DMS114 treated with DMSO at 0.1 percent for 48 hours (cell line): ENCODE results near the gene MCF2L2.
"Not testable (repeated sequence)": the region's sequence is repeated elsewhere in the genome, so short reads cannot be mapped to it uniquely, and the experiment has no call there.

Source experiments
- DNase-seq: peaks from one replicate; lab custom pipeline; 2025; ENCODE audit not compliant: unreplicated experiment; lab: John Stamatoyannopoulos, UW

MCF2L2 gene

DNA sequence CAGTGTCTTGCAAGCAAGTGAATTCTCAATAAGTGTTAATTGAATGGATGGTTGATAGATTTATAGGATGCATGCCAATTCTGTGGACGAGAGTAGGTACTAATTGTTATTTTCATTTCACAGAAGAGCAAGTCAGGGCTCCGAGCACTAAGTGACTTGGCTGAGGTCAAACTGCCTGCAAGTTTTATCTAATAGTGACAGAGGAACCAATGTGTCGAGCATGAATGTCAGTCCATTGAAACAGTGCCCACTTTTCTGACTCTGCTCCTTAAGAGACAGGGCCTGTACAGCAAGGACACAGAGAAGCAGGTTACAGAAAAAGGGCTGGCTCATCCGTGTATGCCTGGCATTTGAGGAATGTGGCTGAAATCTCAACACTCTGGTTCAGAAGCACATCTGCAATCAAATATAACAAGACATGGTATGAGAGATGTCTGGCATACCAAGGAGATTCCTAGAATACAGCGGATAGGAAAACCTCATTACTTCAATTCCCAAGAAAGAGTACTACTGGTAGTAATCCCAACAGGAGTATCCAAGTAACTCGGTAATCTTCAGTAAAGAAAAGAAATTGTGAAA lies 181.3 kb downstream of the MCF2L2 start:
- no peak for DNase-seq

DNA sequence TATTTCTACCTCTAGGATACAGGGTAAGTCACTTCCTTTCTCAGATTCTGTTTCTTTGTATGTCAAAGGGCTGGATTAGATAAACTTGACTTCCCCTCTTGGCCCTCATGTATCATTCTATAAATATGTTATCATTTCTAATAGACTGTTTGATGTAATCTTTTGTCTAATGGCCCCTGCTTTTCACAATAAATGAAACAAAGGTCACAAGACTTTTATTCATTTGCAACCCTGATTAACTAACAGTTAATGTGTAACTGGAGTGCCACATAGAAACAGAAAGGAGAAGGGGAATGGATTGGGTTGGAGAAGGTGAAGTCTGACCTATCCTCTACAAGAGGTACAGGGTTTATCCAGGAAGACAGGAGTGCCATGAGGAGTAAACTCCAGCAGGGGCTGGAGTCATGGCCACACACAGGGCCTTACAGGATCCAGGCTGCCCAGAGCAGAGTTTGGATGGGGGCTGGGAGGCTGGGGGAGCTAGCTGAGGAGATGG lies 183.4 kb downstream of the MCF2L2 start:
- no peak for DNase-seq

GRCh38 chr3:183244219-183244618 lies 184.2 kb downstream of the MCF2L2 start:
- DNase-seq = no peak

- DNase-seq = no peak
These were observed 186.0 kb downstream of the MCF2L2 start for GRCh38 chr3:183242431-183242830.

- DNase-seq = no peak
These were observed 189.4 kb downstream of the MCF2L2 start for GRCh38 chr3:183239046-183239445.

GRCh38 chr3:183233966-183234365 lies 194.5 kb downstream of the MCF2L2 start:
- DNase-seq = no peak

DNA sequence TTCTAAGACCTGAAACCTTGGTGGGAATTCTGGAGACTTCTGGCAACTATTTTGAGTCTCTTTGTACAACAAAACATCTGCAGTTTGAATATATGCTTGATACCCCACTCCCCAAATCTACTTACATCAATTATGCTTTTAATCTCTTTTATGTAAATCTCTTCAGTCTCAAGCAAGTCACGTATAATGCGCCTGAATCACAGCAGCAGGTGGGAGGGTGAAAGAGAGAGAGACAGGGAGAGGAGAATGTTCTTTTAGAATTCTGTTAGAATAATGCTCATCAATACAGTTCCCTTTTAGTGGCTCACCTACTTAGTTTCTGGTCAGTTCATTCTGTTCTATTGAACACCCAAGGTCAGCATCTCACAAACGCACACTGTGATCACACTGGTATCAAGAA lies 197.6 kb downstream of the MCF2L2 start:
- no peak for DNase-seq

DNA sequence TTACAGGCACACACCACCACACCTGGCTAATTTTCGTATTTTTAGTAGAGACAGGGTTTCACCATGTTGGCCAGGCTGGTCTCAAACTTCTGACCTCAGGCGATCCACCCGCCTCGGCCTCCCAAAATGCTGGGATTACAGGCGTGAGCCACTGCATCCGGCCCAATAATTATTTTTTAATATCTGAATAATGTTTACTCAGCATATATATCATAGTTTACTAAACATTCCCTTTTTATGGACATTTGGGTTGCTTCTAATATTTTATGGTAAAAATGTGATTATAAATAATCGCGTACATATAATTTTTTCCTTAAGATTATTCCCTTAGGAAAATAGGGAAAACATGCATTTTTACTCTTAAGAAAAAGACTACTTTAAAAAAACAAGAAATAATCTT lies 198.2 kb downstream of the MCF2L2 start:
- DNase-seq = not testable (repeated sequence)

- DNase-seq = no peak
These were observed 199.2 kb downstream of the MCF2L2 start for GRCh38 chr3:183229178-183229577.

- no peak for DNase-seq
These were observed 200.8 kb downstream of the MCF2L2 start for GRCh38 chr3:183227586-183227985.

DNA sequence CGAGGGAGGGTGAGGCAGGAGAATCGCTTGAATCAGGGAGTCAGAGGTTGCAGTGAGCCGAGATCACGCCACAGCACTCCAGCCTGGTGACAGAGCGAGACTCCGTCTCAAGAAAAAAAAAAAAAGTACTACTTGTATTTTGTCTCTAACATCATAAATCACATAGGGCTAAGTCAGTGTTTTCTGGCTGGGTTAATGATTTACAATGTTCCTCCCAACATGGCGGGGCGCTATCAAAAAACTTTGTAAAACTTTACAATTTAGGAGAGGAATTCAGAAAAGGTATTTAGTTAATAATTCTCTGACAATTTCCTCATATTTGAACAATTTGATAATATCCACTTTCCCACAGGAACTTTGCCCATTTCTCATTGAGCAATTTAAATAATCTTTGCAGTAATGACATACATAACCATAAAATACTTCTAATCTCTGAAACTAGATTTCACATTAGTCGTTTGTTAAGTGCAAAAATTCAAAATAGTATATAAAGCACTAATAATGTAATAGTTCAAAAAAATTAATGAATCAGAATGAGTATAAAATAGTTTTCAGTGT lies 202.0 kb downstream of the MCF2L2 start:
- no peak for DNase-seq

DNA sequence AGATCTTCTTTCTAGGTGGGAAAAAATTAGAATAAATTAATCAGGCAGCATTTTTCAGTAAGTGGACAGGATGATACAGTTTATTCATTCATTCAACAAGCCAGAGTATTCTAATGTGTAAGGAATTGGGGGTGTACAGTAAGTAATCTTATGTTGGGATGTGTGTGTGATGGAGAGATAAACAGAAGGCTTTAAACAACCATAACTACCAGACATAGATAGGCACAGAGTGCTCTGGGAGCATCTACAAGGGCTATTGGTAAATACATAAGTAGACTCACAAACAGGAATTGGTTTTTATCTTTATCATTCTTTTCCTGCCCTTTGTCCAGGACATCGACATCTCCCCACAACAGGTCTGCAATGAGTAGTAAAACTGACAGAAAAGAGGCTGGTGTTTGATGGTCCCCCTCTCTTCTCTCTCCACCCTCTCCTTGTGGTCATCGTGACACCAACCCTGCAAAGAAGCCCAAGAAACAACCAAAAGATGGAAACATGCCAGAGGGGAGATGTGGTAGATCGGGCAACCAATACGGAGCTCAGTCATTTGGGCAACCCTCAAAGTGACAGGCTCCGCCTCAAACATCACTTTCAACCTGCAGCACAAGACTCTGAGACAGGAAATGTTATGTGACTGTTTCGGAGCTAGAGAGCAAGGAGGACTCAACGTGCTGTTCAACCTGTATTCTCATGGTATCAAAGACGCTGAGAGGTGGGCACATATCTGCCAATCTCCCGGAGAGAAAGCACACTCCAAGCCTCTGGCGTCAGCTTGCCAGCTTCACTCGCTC lies 204.0 kb downstream of the MCF2L2 start:
- no peak for DNase-seq

DNA sequence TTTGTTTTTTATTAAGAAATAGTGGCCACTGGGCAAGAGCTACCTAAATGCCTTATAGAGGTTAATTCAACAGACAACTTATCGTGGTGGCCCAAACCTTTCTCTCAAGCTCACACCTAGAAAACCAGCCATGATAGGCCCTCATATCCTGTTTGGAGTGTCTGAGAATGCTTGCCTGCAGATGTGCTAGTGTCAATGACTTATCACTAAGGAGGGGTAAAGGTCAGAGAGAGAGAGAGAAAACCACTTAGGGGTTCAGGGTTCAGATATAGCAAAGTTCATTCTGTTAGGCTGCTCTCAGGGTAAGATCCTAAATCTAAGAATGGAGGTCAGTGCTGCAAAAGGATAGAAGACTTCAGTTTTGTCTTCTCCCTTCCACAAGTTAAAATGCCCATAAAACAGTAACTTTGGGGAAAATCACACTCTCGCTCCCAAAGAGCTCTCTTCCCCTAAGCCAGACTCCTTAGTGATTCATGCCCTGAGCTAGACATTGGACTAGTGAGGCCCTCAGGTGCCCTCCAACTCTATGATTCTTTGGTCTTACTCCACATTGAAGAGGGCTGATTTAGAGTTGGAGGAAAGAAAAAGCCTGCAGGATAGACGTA lies 205.7 kb downstream of the MCF2L2 start:
- DNase-seq = no peak

- no peak for DNase-seq
These were observed 207.6 kb downstream of the MCF2L2 start for GRCh38 chr3:183220828-183221227.

DNA sequence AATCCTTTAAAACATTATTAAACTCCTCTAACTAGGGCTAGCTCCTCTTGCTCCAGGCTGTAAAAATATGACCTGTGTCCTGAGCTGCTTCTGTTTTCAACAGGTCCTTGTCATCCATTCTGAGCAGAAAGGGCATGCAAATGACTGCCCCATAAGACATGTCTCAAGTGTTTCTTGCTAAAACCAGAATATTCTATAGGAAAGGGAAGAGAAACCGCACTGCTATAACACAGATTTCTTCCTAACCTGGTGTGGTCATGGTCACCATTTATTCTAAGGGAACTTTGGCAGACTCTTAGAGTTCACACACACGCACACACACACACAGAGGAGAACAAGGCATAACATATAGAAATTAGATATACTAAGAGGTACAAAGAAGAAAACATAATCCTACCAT lies 209.6 kb downstream of the MCF2L2 start:
- no peak for DNase-seq

DNA sequence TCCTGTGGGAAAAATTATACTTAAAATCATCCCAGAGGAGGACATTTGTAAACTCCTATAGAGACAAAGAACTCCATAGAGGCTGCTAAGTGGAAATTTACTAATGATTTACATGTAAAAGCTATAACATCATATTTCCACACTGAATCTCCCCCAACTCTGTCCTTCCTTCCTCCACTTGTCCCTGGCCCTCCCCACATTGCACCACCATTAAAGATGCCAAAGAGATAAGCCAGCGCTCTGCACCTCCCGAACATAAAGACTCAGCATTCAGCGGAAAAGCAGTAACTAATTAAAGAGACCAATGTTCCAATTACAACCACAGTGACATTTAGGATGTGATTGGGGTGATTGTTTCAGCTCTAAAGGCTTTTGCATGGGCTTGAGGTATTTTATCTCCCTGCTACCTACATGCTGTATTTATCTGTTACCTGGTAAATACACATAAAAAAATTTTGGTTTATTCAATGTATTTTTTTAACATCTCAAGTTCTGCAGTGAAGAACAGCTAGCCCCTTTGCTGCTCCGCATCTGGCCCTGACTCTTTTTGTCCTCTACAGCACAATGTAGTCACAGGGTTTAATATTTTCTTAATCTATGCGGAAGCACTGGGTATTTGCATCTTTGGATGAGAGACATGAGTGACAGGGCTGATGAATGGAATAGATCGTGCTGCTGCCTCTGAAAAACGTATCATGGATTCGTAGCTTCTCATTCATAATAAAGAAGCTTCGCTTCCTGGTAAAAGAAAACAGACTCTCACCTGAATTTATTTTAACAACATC lies 210.7 kb downstream of the MCF2L2 start:
- DNase-seq = no peak

DNA sequence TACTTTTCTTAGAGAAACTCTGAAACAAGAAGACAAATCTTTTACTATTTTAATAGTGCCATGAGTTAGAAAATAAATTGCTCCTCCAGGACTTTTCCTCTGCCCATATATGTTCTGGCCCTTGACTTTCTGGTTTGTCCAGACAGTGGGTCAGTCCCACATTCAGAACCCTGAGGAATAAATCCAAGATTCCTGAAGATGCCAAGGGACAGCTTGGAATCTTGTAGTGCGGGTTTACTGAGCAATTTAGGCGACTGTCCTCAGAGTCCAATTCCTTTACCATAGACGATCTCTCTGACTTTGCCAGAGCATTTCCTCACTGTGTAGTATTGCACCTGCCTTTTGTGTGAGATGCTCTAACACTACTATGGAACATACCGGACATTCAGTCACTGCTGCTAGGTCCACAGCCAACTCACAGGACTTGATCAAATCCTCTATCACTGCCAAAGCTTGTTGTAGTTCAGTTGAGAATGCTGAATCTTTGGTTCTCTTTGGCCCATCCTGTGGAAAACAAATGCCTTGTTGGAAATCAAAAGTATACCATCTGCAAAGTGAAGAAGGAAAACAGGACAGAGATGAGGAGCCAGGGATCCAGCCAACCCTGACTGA lies 212.7 kb downstream of the MCF2L2 start:
- DNase-seq = no peak

DNA sequence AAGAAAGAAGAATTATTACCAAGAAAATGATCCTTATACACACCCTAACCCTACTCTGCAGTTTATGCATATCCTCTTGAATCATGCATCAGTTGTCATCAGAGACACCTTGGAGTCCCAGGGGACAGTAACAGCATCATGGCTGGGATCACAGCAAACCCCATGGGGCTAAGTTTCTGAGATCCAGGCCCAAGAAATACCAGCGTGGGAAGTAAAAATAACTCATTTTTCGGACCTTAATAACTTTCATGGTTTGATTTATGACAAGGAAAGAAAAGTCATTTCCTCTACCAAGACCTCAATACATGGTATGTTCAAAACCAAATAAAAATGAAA lies 214.2 kb downstream of the MCF2L2 start:
- DNase-seq = no peak

DNA sequence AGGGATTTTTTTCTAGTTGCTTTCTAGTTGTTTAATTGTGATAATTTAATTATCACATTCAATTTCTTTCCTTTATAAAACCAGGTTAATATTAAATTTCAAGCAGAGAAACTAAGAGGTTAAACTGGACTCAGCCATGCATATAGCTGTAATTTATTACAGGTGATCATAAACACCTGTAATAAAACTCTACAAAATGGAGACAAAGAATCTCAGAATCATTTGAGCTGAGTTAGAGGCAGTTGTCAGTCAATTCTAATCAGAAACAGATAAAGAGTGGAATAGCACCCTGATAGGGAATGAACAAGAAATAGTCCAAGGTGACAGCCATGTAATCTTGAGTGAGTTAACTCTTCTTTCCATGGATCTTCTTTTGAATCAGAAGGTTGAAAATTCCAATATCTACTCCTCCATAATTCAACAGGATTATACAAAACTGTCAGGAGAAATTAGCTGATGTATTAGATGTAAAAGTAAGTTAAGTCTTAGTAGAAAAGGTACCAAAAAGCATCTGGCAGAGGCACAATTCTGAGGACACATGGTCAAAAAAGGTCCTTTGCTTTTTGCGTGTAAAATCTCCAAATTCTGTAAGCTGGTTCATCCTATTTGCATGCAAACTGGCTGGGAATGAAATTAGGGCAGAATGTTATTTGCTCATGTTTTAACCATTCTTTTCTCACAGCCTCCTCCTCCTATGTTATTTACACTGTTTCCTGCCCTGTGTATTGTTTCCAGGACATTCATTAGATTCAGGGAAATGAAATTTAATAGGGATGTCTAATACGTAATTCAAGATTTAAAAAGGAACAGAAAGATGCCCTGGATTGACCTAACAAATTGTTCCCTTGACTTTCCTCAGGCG lies 214.8 kb downstream of the MCF2L2 start:
- no peak for DNase-seq

DNA sequence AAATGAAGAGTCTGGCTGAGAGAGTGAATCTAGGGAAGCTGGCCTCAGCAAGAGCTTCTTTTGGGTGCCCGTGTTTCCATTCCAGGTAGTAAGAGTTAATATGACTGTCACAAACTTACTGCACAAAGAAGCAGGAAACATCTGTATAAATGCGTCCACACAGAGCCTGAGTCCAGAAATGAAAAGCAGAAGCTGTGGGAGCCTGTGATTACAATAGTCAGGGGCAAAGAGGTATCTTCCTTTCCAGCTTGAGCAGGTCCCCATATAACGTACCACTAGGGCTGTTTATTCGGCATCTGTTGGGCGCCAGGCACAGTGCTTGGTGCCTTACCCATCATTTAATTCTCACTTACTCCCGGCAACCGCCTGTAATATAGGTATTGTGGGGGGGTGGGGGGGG lies 215.9 kb downstream of the MCF2L2 start:
- DNase-seq = no peak
